ENCODE results near the gene DOK4. TPM values are rescaled to one million over a fixed set of nuclear protein-coding genes. Genes with fewer than 3 reads are reported as not detected.

DOK4 gene
- total RNA-seq, 1 experiment from 2014 or later, result 4.9 TPM

- no peak overlapping the region for H3K4me3 ChIP-seq (ENCODE audit: low read length)
- no peaks in the 10 kb centered on the region for H4K20me1 ChIP-seq (ENCODE audit: low read length)
- H3K4me2 ChIP-seq (ENCODE audit: low read length), result no peak overlapping the region
- H3F3A ChIP-seq (ENCODE audit: low read length, unreplicated experiment), result no peaks in the 10 kb centered on the region
- no peak for TF ChIP-seq EZH2 (IDR thresholded peaks at IDR 0.05; ENCODE audit: low read length, unreplicated experiment)
- no peak for TF ChIP-seq EZH2phosphoT487 (IDR thresholded peaks at IDR 0.05; ENCODE audit: borderline replicate concordance, low read length)
- TF ChIP-seq CTCF (conservative IDR thresholded peaks at IDR 0.05; ENCODE audit: low read depth, low read length), result no peak
- BruUV-seq (replicated peaks), result no TSS peak
- H3K27ac ChIP-seq (ENCODE audit: low read length), result no peak overlapping the region
- intact Hi-C loops (cut with micrococcal nuclease), result no loop called here
- no peaks in the 10 kb centered on the region for H3K36me3 ChIP-seq (ENCODE audit: low read depth, low read length)
- ATAC-seq (no peak), DNase-seq (no peak)
- H3K9me3 ChIP-seq (ENCODE audit: low read length), result no peaks in the 10 kb centered on the region
- H3K27me3 ChIP-seq (ENCODE audit: low read length), result no peaks in the 10 kb centered on the region
- no peak overlapping the region for H3K9ac ChIP-seq (ENCODE audit: low read length)
- H3K79me2 ChIP-seq (ENCODE audit: low read length), result no peaks in the 10 kb centered on the region
- no peak overlapping the region for H2AFZ ChIP-seq (ENCODE audit: low read length)
- H3K4me1 ChIP-seq (ENCODE audit: insufficient read depth, low read length), result no peaks in the 10 kb centered on the region
- CTCF ChIA-PET, result no interaction called here
- POLR2A ChIA-PET (ENCODE audit: unreplicated experiment), result no interaction called here
- H3K9me2 ChIP-seq (replicated peaks; ENCODE audit: low read length), result no peaks in the 10 kb centered on the region
These were observed 30.5 kb upstream of the DOK4 start for GRCh38 chr16:57516773-57517172.

- no peak overlapping the region for H3K9ac ChIP-seq (ENCODE audit: low read length)
- no peaks in the 10 kb centered on the region for H3K27me3 ChIP-seq (ENCODE audit: low read length)
- intact Hi-C loops (cut with micrococcal nuclease), result no loop called here
- no peaks in the 10 kb centered on the region for H3K36me3 ChIP-seq (ENCODE audit: low read depth, low read length)
- no peaks in the 10 kb centered on the region for H4K20me1 ChIP-seq (ENCODE audit: low read length)
- no peaks in the 10 kb centered on the region for H3K4me1 ChIP-seq (ENCODE audit: insufficient read depth, low read length)
- ChIA-PET POLR2A (ENCODE audit: unreplicated experiment) (no interaction called here), CTCF (no interaction called here)
- no peak overlapping the region for H3K4me2 ChIP-seq (ENCODE audit: low read length)
- H3K9me3 ChIP-seq (ENCODE audit: low read length), result no peaks in the 10 kb centered on the region
- no peak for ATAC-seq
- no peaks in the 10 kb centered on the region for H3F3A ChIP-seq (ENCODE audit: low read length, unreplicated experiment)
- no peak overlapping the region for H2AFZ ChIP-seq (ENCODE audit: low read length)
- H3K4me3 ChIP-seq (ENCODE audit: low read length), result no peak overlapping the region
- no peaks in the 10 kb centered on the region for H3K9me2 ChIP-seq (replicated peaks; ENCODE audit: low read length)
- no peaks in the 10 kb centered on the region for H3K79me2 ChIP-seq (ENCODE audit: low read length)
- no peak for DNase-seq
- H3K27ac ChIP-seq (ENCODE audit: low read length), result no peak overlapping the region
- BruUV-seq (replicated peaks), result no TSS peak
- TF ChIP-seq CTCF (conservative IDR thresholded peaks at IDR 0.05; ENCODE audit: low read depth, low read length), result no peak
- no peak for TF ChIP-seq EZH2 (IDR thresholded peaks at IDR 0.05; ENCODE audit: low read length, unreplicated experiment)
- TF ChIP-seq EZH2phosphoT487 (IDR thresholded peaks at IDR 0.05; ENCODE audit: borderline replicate concordance, low read length), result no peak
These were observed 30.0 kb upstream of the DOK4 start for GRCh38 chr16:57516176-57516725.

GRCh38 chr16:57514791-57515600, 28.7 kb upstream of the DOK4 start:
- no peaks in the 10 kb centered on the region for H4K20me1 ChIP-seq (ENCODE audit: low read length)
- no peak overlapping the region for H3K4me3 ChIP-seq (ENCODE audit: low read length)
- H3K79me2 ChIP-seq (ENCODE audit: low read length), result no peaks in the 10 kb centered on the region
- intact Hi-C loops (cut with micrococcal nuclease), result no loop called here
- H3K9me2 ChIP-seq (replicated peaks; ENCODE audit: low read length), result no peaks in the 10 kb centered on the region
- CTCF ChIA-PET, result no interaction called here
- no peaks in the 10 kb centered on the region for H3K4me1 ChIP-seq (ENCODE audit: insufficient read depth, low read length)
- no peak overlapping the region for H3K4me2 ChIP-seq (ENCODE audit: low read length)
- no peaks in the 10 kb centered on the region for H3K9me3 ChIP-seq (ENCODE audit: low read length)
- POLR2A ChIA-PET (ENCODE audit: unreplicated experiment), result no interaction called here
- TF ChIP-seq CTCF (conservative IDR thresholded peaks at IDR 0.05; ENCODE audit: low read depth, low read length) (no peak), EZH2phosphoT487 (IDR thresholded peaks at IDR 0.05; ENCODE audit: borderline replicate concordance, low read length) (no peak), EZH2 (IDR thresholded peaks at IDR 0.05; ENCODE audit: low read length, unreplicated experiment) (no peak)
- no peaks in the 10 kb centered on the region for H3K36me3 ChIP-seq (ENCODE audit: low read depth, low read length)
- ATAC-seq (no peak), DNase-seq (no peak)
- no TSS peak for BruUV-seq (replicated peaks)
- H2AFZ ChIP-seq (ENCODE audit: low read length), result no peak overlapping the region
- H3F3A ChIP-seq (ENCODE audit: low read length, unreplicated experiment), result no peaks in the 10 kb centered on the region
- H3K27me3 ChIP-seq (ENCODE audit: low read length), result no peaks in the 10 kb centered on the region
- H3K9ac ChIP-seq (ENCODE audit: low read length), result no peak overlapping the region
- H3K27ac ChIP-seq (ENCODE audit: low read length), result no peak overlapping the region
